Keratinocyte (primary cell): Measurements from ENCODE around the gene GNPTG. TPM values are rescaled to one million over a fixed set of nuclear protein-coding genes. Genes with fewer than 3 reads are reported as not detected.

Source experiments
- DNase-seq: peaks from one replicate; pipeline ENCODE4 v3.0.0-alpha.2; 2011; ENCODE audit warnings: low read depth, missing footprints, low spot score
- FAIRE-seq: peaks from 2 replicates; lab custom pipeline; 2011; peaks lifted over from hg19 to GRCh38; lab: Jason Lieb, UNC
- H2AFZ ChIP-seq: 2 replicates; pipeline ENCODE4 v1.6.0; 2012; ENCODE audit warnings: low read length, control low read depth, inconsistent platforms; ENCODE audit not compliant: control insufficient read depth
- H3K27ac ChIP-seq: 2 replicates; pipeline ENCODE4 v1.5.1; 2011; ENCODE audit warnings: low read length; ENCODE audit not compliant: control insufficient read depth, insufficient read depth
- H3K27me3 ChIP-seq: 3 replicates; pipeline ENCODE4 v1.6.0; 2011; ENCODE audit warnings: low read length; ENCODE audit not compliant: control insufficient read depth, insufficient read depth; ENCODE audit errors: extremely low read depth
- H3K36me3 ChIP-seq, 2 experiments: 2 replicates in 1 of 2; 3 replicates in 1 of 2; pipeline ENCODE4 v1.5.1; 2011; ENCODE audit warnings: low read length in 2 of 2, mild to moderate bottlenecking in 1 of 2; ENCODE audit not compliant: control insufficient read depth in 2 of 2, insufficient read depth in 2 of 2; ENCODE audit errors: extremely low read depth in 1 of 2
- H3K4me1 ChIP-seq: 3 replicates; pipeline ENCODE4 v1.5.1; 2011; ENCODE audit warnings: low read length; ENCODE audit not compliant: control insufficient read depth, insufficient read depth; ENCODE audit errors: extremely low read depth
- H3K4me2 ChIP-seq: 3 replicates; pipeline ENCODE4 v1.6.0; 2011; ENCODE audit warnings: low read depth, low read length; ENCODE audit not compliant: control insufficient read depth, insufficient read depth; ENCODE audit errors: extremely low read depth
- H3K4me3 ChIP-seq, 3 experiments: fragments of 200-600 bp in 1 of 3; sonication (generic) in 1 of 3; 2 replicates in 2 of 3; 3 replicates in 1 of 3; pipeline ENCODE4 v1.5.1; 2011 to 2016; ENCODE audit warnings: low read length in 3 of 3, mild to moderate bottlenecking in 3 of 3, control low read depth in 2 of 3, inconsistent platforms in 1 of 3, low read depth in 1 of 3, mixed read lengths in 1 of 3, mixed run types in 1 of 3, moderate library complexity in 1 of 3; ENCODE audit not compliant: control insufficient read depth in 2 of 3, insufficient read depth in 2 of 3; ENCODE audit errors: extremely low read depth in 1 of 3
- H3K79me2 ChIP-seq: 2 replicates; pipeline ENCODE4 v1.6.0; 2012; ENCODE audit warnings: low read length; ENCODE audit not compliant: control insufficient read depth, insufficient read depth
- H3K9ac ChIP-seq: 3 replicates; pipeline ENCODE4 v1.6.0; 2011; ENCODE audit warnings: low read length; ENCODE audit not compliant: control insufficient read depth, insufficient read depth; ENCODE audit errors: extremely low read depth
- H3K9me1 ChIP-seq: 3 replicates; pipeline ENCODE4 v1.6.0; 2011; ENCODE audit warnings: low read length; ENCODE audit not compliant: control insufficient read depth, insufficient read depth; ENCODE audit errors: extremely low read depth
- H3K9me3 ChIP-seq: 2 replicates; pipeline ENCODE4 v1.5.1; 2012; ENCODE audit warnings: low read depth, low read length; ENCODE audit not compliant: control insufficient read depth
- H4K20me1 ChIP-seq: 3 replicates; pipeline ENCODE4 v1.6.0; 2011; ENCODE audit warnings: low read length; ENCODE audit not compliant: control insufficient read depth, insufficient read depth; ENCODE audit errors: extremely low read depth
- EZH2 ChIP-seq: IDR thresholded peaks from one replicate; pipeline ENCODE4 v1.6.1; 2012; ENCODE audit warnings: inconsistent platforms, mild to moderate bottlenecking, low read length, moderate library complexity
- dilution Hi-C: fragments of 300-500 bp; cut with MboI; formaldehyde crosslinking; loops from one replicate; pipeline ENCODE4 v1.7.0; 2020; ENCODE audit warnings: low sequenced_read_pairs; ENCODE audit not compliant: extremely low pct_ligation_motif_present
- polyA plus RNA-seq, 5 experiments: library from polyadenylated mRNA; depleted of rRNA in 3 of 5; stranded (reverse) in 3 of 5; stranded (forward) in 1 of 5; unstranded in 1 of 5; fragments of >200 nt; gene quantifications; 1 replicate in 1 of 5; 2 replicates in 3 of 5; 3 replicates in 1 of 5; pipeline versions ENCODE4 v1.2.1 to v1.2.3, GENCODE V29; 2011 to 2012; ENCODE audit warnings: missing spikeins in 2 of 5, low read depth in 1 of 5, low replicate concordance in 1 of 5
- TF ChIP-seq, protein P1 (sequence below), 3 experiments: IDR thresholded peaks in 1 of 3; conservative IDR thresholded peaks in 1 of 3; optimal IDR thresholded peaks in 1 of 3; 2 replicates in 2 of 3; 3 replicates in 1 of 3; pipeline versions ENCODE3 to v1.5.1; 2011; ENCODE audit warnings: low read length in 3 of 3, mild to moderate bottlenecking in 3 of 3, moderate library complexity in 2 of 3, control low read depth in 1 of 3, inconsistent platforms in 1 of 3; ENCODE audit not compliant: insufficient read depth in 2 of 3; ENCODE audit errors: extremely low read depth in 1 of 3

GNPTG gene
- polyA plus RNA-seq, 1 donor (not counting 4 experiments of a cell fraction or from before 2014, with no cell fraction given) = 30.9 TPM

DNA sequence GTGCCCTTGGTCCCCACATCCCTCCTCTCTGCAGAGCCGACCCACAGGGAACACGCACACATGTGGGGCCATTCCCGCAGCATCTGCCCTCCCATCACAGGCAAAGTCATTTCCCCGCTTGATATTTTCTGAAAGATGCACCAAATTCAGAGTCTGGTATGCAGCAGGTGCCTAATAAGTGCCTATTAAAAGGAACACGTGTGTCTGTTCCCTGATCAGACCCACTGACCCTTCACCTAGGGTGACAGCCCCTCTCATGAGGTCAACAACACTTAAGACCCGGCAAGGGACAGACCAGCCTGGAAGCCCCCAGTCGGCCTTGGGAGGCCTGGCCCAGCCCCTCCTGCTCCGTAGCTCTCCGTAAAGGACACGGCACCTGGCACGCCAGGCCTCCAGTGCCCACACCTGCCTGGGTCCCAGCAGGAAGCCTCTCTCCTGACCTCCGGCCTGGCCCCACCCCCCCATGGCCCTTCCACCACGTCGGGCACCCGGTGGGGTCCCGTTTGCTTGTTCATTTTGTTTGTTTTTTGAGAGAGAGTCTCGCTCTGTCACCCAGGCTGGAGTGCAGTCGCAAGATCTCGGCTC lies 42.7 kb downstream of the GNPTG start:
- no peak for DNase-seq
- H3K36me3 ChIP-seq = peaks cover 0 to 5% of the 10 kb centered on the region in 2 experiments
- H3K4me2 ChIP-seq = no peak overlapping the region
- H3K9ac ChIP-seq = no peak overlapping the region
- no peak for FAIRE-seq
- no peaks in the 10 kb centered on the region for H3K4me1 ChIP-seq
- no peaks in the 10 kb centered on the region for H4K20me1 ChIP-seq
- H3K9me3 ChIP-seq = no peaks in the 10 kb centered on the region
- no peak overlapping the region for H2AFZ ChIP-seq
- no peak for TF ChIP-seq EZH2
- TF ChIP-seq, protein P1, sequence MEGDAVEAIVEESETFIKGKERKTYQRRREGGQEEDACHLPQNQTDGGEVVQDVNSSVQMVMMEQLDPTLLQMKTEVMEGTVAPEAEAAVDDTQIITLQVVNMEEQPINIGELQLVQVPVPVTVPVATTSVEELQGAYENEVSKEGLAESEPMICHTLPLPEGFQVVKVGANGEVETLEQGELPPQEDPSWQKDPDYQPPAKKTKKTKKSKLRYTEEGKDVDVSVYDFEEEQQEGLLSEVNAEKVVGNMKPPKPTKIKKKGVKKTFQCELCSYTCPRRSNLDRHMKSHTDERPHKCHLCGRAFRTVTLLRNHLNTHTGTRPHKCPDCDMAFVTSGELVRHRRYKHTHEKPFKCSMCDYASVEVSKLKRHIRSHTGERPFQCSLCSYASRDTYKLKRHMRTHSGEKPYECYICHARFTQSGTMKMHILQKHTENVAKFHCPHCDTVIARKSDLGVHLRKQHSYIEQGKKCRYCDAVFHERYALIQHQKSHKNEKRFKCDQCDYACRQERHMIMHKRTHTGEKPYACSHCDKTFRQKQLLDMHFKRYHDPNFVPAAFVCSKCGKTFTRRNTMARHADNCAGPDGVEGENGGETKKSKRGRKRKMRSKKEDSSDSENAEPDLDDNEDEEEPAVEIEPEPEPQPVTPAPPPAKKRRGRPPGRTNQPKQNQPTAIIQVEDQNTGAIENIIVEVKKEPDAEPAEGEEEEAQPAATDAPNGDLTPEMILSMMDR (optimal IDR thresholded peaks at IDR 0.05 in 1 of 3, IDR thresholded peaks at IDR 0.05 in 1 of 3, conservative IDR thresholded peaks at IDR 0.05 in 1 of 3; ENCODE audit: extremely low read depth in 1 of 3, insufficient read depth in 2 of 3, low read length in 3 of 3) = no peak
- no peaks in the 10 kb centered on the region for H3K27me3 ChIP-seq
- H3K9me1 ChIP-seq = no peaks in the 10 kb centered on the region
- dilution Hi-C loops = no loop called here
- no peak overlapping the region for H3K4me3 ChIP-seq
- H3K79me2 ChIP-seq = no peaks in the 10 kb centered on the region
- no peak overlapping the region for H3K27ac ChIP-seq

DNA sequence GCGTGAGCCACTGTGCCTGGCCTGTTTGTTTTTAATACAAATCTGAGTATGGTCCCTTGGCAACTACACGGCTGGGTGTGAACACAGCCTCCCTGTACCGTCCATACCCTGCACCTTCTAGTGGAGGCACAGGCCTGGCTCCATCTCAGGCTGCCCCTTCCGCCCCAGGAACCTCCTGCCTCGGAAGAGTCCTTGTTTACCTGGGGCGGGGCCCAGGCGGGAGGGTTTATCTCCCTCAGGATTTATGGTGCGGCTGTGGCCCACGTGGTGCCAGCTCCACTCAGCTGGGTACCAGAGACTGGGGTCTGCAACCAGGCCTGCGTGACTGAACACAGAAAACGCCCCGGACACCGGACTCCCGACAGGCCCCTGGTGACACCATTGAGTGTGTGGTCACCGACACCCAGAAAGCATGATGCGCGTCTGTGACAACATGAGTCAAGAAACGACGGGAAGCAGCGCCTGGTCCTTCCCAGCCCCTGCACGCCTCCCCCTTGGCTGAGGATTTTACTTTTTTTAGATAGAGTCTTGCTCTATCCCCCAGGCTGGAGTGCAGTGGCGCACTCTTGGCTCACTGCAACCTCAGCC lies 43.8 kb downstream of the GNPTG start:
- no peak overlapping the region for H3K9ac ChIP-seq
- dilution Hi-C loops = no loop called here

More for the DNA sequence above, 43.8 kb downstream of the GNPTG start:
- Histone ChIP-seq H2AFZ (no peak overlapping the region), H3K27me3 (no peaks in the 10 kb centered on the region), H3K36me3 (peaks cover 0 to 2% of the 10 kb centered on the region in 2 experiments), H3K4me1 (no peaks in the 10 kb centered on the region), H4K20me1 (no peaks in the 10 kb centered on the region), H3K9me1 (no peaks in the 10 kb centered on the region), H3K4me3 (no peak overlapping the region), H3K9me3 (no peaks in the 10 kb centered on the region), H3K79me2 (no peaks in the 10 kb centered on the region), H3K4me2 (no peak overlapping the region), H3K27ac (no peak overlapping the region)
- FAIRE-seq (no peak), DNase-seq (no peak)
- TF ChIP-seq EZH2 = no peak
- TF ChIP-seq, protein P1 (optimal IDR thresholded peaks at IDR 0.05 in 1 of 3, IDR thresholded peaks at IDR 0.05 in 1 of 3, conservative IDR thresholded peaks at IDR 0.05 in 1 of 3; ENCODE audit: extremely low read depth in 1 of 3, insufficient read depth in 2 of 3, low read length in 3 of 3) = no peak
